H1 (cell line): ENCODE results near the gene RB1. TPM values are rescaled to one million over a fixed set of nuclear protein-coding genes. Genes with fewer than 3 reads are reported as not detected.

ENCODE experiments used
- BRCA1 ChIP-seq: IDR thresholded peaks from 2 replicates; pipeline ENCODE4 v1.6.1; 2012; ENCODE audit warnings: low read depth, low read length, improper control_type of control experiment
- CREB1 ChIP-seq: IDR thresholded peaks from 2 replicates; pipeline ENCODE4 v1.6.1; 2012; ENCODE audit warnings: inconsistent platforms
- POLR2A ChIP-seq, 2 experiments: IDR thresholded peaks; 1 replicate in 1 of 2; 2 replicates in 1 of 2; pipeline ENCODE4 v1.6.1; 2011; ENCODE audit warnings: low read depth in 2 of 2, low read length in 2 of 2, mild to moderate bottlenecking in 2 of 2; ENCODE audit errors: control extremely low read depth in 1 of 2
- TBP ChIP-seq: IDR thresholded peaks from 2 replicates; pipeline ENCODE4 v1.6.1; 2011; ENCODE audit warnings: low read depth, low read length, improper control_type of control experiment
- polyA plus RNA-seq, 7 experiments: library from polyadenylated mRNA; depleted of rRNA in 3 of 7; stranded (reverse) in 5 of 7; unstranded in 2 of 7; fragments of >200 nt in 5 of 7; fragments of 200-250 nt in 2 of 7; gene quantifications; 1 replicate in 5 of 7; 2 replicates in 1 of 7; 4 replicates in 1 of 7; pipeline versions ENCODE4 v1.2.1 to v1.2.3, GENCODE V29; 2011 to 2013; ENCODE audit warnings: missing spikeins in 2 of 7, mixed read lengths in 2 of 7
- total RNA-seq: library from RNA; stranded (reverse); fragmentation: NEBNext Ultra II Directional; extraction: Animal tissue kit (Norgen Biotek cat#: 25700); gene quantifications from 2 replicates; pipeline ENCODE4 v1.2.1, GENCODE V29; 2021
- TF ChIP-seq, protein P1 (sequence below): fragments of 300-600 bp; sonication (generic); IDR thresholded peaks from 2 replicates; pipeline ENCODE4 v1.7.1; 2012; ENCODE audit warnings: low read length, moderate library complexity, mild to moderate bottlenecking, inconsistent platforms; ENCODE audit not compliant: insufficient replicate concordance
- TF ChIP-seq, protein P2 (sequence below): IDR thresholded peaks from 2 replicates; pipeline ENCODE4 v1.6.1; 2012; ENCODE audit warnings: inconsistent platforms

The RB1 gene
- total and polyA plus RNA-seq, 2 of the 8 experiments (the other 6 are each of a cell fraction or from before 2014, with no cell fraction given), result 4.1 to 17.5 TPM

DNA sequence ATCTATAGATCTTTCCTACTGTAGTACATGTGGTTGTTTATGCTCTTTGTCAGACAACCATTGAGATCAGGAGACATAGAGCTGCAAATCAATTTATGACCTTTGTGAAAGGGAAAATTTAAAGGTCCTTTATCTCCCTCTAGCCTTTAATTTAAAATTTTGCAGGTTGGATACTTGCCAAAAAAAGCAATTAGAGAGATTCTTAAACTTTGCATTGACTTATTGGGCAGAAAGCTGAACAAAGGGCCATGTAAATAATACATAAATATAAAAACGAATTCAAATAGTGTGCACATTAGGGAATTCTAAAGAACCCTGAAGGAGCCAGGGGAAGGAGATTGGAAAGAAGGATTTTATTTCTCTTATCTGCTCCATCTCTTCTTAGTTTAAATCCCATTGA lies 22.0 kb upstream of the RB1 start (continued):
- TF ChIP-seq, protein P1, sequence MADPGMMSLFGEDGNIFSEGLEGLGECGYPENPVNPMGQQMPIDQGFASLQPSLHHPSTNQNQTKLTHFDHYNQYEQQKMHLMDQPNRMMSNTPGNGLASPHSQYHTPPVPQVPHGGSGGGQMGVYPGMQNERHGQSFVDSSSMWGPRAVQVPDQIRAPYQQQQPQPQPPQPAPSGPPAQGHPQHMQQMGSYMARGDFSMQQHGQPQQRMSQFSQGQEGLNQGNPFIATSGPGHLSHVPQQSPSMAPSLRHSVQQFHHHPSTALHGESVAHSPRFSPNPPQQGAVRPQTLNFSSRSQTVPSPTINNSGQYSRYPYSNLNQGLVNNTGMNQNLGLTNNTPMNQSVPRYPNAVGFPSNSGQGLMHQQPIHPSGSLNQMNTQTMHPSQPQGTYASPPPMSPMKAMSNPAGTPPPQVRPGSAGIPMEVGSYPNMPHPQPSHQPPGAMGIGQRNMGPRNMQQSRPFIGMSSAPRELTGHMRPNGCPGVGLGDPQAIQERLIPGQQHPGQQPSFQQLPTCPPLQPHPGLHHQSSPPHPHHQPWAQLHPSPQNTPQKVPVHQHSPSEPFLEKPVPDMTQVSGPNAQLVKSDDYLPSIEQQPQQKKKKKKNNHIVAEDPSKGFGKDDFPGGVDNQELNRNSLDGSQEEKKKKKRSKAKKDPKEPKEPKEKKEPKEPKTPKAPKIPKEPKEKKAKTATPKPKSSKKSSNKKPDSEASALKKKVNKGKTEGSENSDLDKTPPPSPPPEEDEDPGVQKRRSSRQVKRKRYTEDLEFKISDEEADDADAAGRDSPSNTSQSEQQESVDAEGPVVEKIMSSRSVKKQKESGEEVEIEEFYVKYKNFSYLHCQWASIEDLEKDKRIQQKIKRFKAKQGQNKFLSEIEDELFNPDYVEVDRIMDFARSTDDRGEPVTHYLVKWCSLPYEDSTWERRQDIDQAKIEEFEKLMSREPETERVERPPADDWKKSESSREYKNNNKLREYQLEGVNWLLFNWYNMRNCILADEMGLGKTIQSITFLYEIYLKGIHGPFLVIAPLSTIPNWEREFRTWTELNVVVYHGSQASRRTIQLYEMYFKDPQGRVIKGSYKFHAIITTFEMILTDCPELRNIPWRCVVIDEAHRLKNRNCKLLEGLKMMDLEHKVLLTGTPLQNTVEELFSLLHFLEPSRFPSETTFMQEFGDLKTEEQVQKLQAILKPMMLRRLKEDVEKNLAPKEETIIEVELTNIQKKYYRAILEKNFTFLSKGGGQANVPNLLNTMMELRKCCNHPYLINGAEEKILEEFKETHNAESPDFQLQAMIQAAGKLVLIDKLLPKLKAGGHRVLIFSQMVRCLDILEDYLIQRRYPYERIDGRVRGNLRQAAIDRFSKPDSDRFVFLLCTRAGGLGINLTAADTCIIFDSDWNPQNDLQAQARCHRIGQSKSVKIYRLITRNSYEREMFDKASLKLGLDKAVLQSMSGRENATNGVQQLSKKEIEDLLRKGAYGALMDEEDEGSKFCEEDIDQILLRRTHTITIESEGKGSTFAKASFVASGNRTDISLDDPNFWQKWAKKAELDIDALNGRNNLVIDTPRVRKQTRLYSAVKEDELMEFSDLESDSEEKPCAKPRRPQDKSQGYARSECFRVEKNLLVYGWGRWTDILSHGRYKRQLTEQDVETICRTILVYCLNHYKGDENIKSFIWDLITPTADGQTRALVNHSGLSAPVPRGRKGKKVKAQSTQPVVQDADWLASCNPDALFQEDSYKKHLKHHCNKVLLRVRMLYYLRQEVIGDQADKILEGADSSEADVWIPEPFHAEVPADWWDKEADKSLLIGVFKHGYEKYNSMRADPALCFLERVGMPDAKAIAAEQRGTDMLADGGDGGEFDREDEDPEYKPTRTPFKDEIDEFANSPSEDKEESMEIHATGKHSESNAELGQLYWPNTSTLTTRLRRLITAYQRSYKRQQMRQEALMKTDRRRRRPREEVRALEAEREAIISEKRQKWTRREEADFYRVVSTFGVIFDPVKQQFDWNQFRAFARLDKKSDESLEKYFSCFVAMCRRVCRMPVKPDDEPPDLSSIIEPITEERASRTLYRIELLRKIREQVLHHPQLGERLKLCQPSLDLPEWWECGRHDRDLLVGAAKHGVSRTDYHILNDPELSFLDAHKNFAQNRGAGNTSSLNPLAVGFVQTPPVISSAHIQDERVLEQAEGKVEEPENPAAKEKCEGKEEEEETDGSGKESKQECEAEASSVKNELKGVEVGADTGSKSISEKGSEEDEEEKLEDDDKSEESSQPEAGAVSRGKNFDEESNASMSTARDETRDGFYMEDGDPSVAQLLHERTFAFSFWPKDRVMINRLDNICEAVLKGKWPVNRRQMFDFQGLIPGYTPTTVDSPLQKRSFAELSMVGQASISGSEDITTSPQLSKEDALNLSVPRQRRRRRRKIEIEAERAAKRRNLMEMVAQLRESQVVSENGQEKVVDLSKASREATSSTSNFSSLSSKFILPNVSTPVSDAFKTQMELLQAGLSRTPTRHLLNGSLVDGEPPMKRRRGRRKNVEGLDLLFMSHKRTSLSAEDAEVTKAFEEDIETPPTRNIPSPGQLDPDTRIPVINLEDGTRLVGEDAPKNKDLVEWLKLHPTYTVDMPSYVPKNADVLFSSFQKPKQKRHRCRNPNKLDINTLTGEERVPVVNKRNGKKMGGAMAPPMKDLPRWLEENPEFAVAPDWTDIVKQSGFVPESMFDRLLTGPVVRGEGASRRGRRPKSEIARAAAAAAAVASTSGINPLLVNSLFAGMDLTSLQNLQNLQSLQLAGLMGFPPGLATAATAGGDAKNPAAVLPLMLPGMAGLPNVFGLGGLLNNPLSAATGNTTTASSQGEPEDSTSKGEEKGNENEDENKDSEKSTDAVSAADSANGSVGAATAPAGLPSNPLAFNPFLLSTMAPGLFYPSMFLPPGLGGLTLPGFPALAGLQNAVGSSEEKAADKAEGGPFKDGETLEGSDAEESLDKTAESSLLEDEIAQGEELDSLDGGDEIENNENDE, result no peak
- TF ChIP-seq POLR2A (IDR thresholded peaks at IDR 0.05; ENCODE audit: control extremely low read depth in 1 of 2, low read depth in 2 of 2, low read length in 2 of 2) (no peak), TBP (no peak), BRCA1 (no peak), CREB1 (no peak)
- TF ChIP-seq, protein P2, sequence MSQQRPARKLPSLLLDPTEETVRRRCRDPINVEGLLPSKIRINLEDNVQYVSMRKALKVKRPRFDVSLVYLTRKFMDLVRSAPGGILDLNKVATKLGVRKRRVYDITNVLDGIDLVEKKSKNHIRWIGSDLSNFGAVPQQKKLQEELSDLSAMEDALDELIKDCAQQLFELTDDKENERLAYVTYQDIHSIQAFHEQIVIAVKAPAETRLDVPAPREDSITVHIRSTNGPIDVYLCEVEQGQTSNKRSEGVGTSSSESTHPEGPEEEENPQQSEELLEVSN, result no peak
